Stimulated activated CD4-positive, alpha-beta T cell treated with anti-CD3 and anti-CD28 coated beads, TNF-alpha, amount 100 ng/mL, for 1 hour (primary cell): ENCODE measurements around the gene DNMT3B.

Experiments used
- DNase-seq, 3 donors: peaks; one replicate each; pipeline ENCODE4 v3.0.0-alpha.2; 2020; ENCODE audit warnings: low read depth in 3 of 3, low spot score in 1 of 3

Gene DNMT3B

DNA sequence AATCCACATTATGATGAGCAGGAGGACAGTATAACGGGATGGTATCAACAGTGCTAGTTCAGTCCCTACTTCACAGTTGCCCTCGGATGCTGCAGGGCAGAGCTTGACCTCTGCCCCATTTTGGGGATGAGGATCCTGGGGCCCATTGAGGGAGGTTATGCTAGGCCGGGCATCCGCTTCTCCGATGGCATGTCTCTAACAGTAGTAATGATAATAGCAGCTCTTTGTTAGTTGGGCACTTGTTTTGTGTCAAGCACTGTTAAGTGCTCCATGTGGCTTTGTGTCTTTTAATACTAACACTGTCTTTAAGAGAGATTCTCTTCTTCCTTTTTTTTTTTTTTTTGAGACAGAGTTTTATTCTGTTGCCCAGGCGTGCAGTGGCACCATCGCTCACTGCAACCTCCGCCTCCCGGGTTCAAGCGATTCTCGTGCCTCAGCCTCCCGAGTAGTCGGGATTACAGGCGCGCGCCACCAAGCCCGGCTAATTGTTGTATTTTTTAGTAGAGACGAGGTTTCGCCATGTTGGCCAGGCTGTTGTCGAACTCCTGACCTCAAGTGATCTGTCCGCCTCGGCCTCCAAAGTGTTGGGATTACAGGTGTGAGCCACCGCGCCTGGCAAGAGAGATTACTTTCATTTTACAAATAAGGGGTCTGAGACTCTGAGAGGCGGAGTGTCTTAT lies 58.7 kb downstream of the DNMT3B start:
- DNase-seq, result no peak

- DNase-seq, result no peak
These were observed 60.0 kb downstream of the DNMT3B start for GRCh38 chr20:32822225-32822624.

DNA sequence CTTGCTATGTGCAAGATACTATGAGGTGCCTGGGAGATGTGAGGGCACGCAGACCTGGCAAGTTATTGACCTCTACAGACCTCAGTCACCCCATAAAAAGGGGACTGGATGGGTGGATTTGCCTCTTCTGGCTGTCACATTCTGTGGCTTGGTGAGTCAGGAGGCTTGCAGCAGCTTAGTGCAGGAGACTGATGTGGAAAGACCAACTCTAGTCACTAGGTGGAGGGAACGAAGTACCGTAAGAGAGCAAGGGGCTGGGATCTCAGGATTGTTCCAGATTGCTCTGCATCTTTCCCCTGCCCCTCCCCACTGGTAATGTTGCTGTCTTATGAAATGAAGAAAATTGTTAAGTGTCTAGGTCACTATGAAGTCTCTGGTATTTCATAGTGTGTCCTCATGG lies 60.9 kb downstream of the DNMT3B start:
- DNase-seq, result no peak

DNA sequence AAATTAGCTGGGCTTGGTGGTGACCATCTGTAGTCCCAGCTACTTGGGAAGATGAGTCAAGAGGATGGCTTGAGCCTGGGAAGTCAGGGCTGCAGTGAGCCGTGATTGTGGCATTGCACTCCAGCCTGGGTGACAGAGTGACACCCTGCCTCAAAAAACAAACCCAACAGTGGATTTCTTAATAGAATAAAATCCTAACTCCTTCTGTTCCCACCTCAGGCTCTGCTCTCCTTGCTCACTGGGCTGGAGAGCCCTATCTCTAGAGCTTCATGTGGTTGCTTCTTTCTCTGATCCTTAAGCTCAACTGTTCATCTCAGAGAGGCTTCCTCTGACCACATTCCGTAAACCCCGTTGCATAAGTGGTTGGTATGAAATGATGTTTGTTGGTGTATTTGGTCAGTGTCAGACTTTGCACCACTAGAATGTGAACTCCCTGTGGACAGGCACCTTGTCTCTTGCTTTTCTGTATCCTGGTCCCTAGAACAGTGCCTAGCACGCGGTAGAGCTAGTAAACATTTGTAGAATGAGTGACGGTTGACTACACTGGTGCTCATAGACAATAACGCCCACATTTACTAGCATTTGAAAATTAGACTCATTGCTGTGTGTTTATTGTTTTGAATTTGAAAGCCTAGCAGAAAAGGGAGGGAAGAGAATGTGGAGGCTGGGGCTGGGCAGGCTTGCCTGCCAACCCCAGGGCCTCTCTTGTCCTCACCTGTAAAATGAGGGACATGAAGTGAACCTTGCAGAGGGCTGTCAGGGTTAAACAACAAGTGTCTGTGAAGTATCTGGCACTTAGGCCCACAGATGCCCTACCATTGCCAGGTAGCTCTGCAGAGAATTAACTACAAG lies 61.8 kb downstream of the DNMT3B start:
- no peak for DNase-seq

- DNase-seq, result no peak
These were observed 66.0 kb downstream of the DNMT3B start for GRCh38 chr20:32828029-32828680.

DNA sequence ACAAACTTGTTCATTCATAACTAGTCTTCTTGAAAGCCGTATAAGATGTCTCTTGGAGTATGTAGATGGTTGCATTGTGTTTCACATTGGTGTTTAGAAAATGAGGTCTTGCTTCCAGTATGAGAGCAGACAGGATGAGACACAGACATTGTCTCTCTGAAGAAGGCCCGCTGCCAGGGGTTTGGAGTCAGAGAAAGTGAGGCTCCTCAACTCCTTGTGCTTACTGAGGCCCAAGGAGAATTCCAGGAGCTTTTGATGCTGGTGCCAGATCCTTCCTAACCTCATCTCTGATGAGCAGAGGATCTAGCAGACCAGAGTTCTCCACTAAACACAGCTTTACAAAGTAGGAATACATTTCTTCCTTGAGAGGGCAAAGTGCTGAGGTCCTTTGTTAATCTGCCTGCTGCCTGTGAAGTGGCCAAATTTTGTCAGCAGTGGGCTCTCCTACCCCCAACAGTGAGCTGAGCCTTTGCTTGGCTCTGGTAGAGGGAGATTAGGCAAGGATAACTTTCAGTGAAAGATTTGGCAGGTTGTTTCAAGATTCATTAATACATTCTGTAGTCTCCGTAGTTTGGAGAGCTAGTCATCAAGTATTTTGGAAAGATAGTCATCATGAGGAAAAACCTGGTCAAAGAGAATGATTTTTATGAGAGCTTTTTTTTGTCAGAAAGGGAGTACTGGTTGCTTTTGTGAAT lies 67.3 kb downstream of the DNMT3B start:
- DNase-seq, result no peak

- no peak for DNase-seq
These were observed 68.3 kb downstream of the DNMT3B start for GRCh38 chr20:32830437-32830836.

DNA sequence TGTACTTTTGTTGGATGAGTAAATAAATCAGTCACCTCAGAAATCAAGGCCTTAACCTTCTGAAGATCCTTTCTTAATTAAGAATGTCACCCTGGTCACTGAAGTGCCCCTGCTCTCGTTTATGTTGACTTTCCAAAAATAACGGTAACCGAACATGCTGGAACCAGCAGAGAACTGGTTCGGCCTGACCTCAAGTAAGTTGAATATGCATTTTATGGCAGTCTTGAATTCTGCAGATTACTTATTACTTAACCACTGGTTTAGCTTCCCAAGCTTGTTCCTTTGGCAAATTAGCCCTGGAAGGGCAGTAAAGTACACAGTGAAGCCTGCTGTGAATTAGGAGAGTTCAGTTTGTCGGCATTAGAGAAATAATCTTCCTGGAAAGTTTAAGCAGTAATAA lies 69.8 kb downstream of the DNMT3B start:
- DNase-seq, result no peak

- no peak for DNase-seq
These were observed 70.5 kb downstream of the DNMT3B start for GRCh38 chr20:32832664-32833063.

DNA sequence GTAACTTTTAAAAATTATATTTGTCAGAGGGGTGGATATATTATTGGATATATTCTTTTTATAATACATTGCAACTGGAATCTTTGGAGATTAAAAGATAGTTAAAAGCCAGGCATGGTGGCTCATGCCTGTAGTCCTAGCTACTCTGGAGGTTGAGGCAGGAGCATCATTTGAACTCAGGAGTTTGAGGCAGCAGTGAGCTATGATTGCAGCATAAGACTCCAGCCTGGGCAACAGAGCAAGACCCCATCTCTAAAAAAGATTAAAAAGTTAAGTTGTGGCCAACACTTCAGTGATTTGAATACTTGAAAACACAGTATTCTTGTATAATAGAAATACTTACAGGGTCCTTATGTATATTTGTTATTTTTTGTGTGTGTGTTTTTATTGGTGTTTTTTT lies 72.8 kb downstream of the DNMT3B start:
- DNase-seq, result no peak

DNA sequence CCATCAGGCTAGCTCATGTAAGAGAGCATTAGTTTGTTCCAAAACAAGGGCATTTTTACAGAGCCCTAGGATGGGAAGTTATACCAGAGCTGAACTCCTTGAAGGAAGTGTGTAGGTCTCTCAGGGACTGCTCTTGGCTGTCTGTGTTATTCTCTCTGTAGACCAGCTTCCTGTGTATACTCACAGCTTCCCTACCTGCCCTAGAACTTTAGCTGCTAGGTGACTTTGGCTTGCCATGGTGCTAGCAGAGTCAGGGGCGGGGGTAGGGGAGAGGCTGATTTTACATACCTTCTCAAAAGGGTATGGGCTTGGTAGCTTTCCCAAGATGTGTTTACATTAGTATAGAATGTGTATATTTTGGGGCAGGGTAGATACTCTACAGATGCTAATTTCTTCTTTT lies 75.0 kb downstream of the DNMT3B start:
- DNase-seq, result no peak

- no peak for DNase-seq
These were observed 77.2 kb downstream of the DNMT3B start for GRCh38 chr20:32839227-32839981.

DNA sequence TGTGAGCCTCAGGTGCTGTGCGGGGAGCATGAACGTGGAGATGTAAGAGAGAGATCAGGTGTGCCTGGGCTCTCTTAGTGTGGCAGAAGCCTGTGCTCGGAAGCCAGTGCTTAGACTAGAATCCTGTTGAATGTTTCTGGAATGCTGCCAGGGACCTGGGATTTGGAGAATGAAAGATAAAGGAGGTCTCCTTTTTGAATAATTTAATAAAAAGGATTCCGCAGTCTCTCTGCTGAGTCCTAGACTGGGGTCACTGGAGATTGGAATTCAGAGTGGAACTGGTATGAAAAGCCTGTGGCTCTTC lies 77.7 kb downstream of the DNMT3B start:
- no peak for DNase-seq

GRCh38 chr20:32841174-32841573 lies 79.0 kb downstream of the DNMT3B start:
- no peak for DNase-seq

DNA sequence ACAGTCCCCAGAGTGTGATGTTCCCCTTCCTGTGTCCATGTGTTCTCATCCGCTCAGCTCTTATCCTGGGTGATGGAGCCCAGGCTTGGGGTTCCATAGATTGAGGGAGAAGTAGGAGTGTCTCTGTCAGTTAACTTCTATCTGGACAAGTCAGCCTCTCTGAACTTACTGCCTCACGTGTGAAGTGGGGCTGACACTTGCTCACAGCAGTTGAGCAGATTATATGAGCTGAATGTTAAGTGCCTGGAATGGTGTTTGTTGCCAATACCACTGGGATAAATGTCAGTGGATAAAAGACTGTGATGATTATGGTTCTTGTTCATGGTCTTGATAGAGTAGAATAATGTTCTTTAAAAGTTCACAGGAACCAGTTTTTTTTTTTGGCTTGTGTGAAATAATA lies 79.4 kb downstream of the DNMT3B start:
- DNase-seq, result no peak

GRCh38 chr20:32842688-32843524 lies 80.7 kb downstream of the DNMT3B start:
- DNase-seq, result no peak

DNA sequence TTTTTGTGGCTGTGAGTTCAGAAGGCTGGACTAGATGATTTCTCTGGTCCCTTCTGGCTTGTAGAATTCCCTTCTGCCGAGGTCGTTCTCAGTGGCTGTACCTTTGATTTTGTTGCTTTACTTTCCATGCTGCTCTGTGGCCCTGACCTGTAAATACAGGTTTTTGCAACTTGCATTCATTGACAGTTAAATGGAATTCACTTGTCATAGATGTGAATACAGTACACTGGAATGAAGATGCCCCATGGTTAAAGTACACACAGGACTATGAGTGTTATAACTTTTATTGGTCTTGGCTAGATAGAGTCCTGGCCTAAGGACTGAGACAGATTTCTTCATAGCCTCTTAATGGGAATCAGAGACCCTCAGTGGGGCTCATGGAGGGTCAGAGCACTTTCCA lies 83.6 kb downstream of the DNMT3B start:
- DNase-seq, result no peak

GRCh38 chr20:32846852-32847251 lies 84.7 kb downstream of the DNMT3B start:
- no peak for DNase-seq

DNA sequence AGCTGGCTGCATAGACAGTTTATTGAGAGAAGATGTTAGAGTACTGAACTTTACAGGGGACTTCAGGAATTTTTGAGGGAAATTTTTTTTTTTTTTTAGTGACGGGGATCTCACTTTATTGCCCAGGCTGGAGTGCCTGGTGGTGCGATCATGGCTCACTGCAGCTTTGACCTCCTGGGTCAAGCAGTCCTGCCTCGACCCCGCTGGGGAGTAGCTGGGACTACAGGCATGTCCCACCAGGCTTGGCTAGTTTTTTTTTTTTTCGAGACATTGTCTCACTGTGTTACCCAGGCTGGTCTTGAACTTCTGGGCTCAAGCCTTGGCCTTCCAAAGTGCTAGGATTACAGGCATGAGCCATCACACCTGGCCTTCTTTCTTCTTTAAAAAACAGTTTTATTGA lies 85.8 kb downstream of the DNMT3B start:
- DNase-seq, result no peak

DNA sequence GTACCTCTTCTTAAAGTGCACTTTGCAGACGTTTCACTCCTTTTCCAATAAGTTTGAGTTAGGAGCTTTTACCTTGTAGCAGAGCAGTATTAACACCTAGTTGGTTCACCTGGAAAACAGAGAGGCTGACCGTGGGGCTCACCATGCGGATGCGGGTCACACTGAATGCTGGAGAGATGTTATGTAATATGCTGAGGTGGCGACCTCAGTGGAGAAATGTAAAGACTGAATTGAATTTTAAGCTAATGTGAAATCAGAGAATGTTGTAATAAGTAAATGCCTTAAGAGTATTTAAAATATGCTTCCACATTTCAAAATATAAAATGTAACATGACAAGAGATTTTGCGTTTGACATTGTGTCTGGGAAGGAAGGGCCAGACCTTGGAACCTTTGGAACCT lies 86.7 kb downstream of the DNMT3B start:
- no peak for DNase-seq
